Activated CD8-positive, alpha-beta memory T cell treated with anti-CD3 and anti-CD28 coated beads, Interleukin-2, amount 50 U/mL, for 1 hour (primary cell): ENCODE data around the gene FOXN1.
"Not testable (repeated sequence)": the region's sequence is repeated elsewhere in the genome, so short reads cannot be mapped to it uniquely, and the experiment has no call there.

Experiments
- DNase-seq: peaks from one replicate; pipeline ENCODE4 v3.0.0-alpha.2; 2020; ENCODE audit errors: extremely low read depth

The FOXN1 gene, protein sequence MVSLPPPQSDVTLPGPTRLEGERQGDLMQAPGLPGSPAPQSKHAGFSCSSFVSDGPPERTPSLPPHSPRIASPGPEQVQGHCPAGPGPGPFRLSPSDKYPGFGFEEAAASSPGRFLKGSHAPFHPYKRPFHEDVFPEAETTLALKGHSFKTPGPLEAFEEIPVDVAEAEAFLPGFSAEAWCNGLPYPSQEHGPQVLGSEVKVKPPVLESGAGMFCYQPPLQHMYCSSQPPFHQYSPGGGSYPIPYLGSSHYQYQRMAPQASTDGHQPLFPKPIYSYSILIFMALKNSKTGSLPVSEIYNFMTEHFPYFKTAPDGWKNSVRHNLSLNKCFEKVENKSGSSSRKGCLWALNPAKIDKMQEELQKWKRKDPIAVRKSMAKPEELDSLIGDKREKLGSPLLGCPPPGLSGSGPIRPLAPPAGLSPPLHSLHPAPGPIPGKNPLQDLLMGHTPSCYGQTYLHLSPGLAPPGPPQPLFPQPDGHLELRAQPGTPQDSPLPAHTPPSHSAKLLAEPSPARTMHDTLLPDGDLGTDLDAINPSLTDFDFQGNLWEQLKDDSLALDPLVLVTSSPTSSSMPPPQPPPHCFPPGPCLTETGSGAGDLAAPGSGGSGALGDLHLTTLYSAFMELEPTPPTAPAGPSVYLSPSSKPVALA

DNA sequence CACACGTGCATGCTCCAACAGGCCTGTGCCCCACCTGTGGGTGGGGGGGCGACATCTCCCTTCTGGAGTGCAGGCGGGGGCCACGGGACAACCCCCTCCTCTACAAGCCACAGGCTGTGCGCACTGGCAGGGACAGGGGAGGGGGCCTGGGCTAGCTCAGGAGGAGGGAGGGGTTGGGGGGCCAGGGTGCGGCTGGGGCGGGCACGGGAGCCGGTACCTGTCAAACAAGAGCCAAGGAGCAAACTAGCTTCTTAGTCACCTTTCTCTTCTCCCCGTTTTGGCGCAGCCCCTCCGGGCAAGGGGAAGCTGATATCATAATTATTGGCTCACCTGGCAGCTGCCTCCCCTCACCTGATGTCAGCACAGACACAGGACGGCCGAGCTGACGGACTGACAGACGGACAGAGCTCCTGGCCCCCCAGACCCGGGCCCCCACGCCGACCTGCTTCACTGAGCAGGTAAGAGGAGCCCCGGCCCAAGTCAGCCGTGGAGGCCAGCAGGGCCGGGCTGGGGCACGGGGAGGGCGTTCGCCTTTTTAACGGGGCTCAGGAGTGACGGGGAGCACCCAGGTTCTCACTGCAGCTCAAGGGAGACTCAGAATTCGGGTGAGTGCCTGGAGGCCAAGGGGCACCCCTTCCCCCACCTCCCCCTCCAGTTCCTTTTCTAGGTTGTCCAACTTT is at the start of gene FOXN1:
TSS of gene FOXN1 (plus strand) at position 363 of the 680 bp plus-strand sequence. CDS start 17,622 bp downstream, outside the sequence.
- DNase-seq = no peak

DNA sequence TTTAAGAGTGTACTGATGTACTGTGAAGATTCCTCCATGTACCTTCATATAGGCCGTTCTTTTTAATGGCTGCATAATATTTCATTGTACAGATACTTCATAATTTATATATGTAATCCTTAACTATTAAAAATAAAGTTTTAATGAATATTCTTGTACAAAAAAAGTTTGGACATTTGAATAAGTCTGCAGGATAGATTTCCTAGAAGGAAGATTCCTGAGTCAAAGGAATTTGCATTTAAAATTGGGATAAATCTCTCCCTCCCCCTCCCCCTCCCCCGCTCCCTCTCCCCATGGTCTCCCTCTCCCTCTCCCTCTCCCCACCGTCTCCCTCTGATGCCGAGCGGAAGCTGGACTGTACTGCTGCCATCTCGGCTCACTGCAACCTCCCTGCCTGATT is 48.3 kb upstream of the FOXN1 start:
- DNase-seq = no peak

DNA sequence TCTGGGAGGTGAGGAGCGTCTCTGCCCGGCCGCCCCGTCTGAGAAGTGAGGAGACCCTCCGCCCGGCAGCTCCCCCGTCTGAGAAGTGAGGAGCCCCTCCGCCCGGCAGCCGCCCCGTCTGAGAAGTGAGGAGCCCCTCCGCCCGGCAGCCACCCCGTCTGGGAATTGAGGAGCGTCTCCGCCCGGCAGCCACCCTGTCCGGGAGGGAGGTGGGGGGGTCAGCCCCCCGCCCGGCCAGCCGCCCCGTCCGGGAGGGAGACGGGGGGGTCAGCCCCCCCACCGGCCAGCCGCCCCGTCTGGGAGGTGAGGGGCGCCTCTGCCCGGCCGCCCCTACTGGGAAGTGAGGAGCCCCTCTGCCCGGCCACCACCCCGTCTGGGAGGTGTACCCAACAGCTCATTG is 47.3 kb upstream of the FOXN1 start:
- not testable (repeated sequence) for DNase-seq

DNA sequence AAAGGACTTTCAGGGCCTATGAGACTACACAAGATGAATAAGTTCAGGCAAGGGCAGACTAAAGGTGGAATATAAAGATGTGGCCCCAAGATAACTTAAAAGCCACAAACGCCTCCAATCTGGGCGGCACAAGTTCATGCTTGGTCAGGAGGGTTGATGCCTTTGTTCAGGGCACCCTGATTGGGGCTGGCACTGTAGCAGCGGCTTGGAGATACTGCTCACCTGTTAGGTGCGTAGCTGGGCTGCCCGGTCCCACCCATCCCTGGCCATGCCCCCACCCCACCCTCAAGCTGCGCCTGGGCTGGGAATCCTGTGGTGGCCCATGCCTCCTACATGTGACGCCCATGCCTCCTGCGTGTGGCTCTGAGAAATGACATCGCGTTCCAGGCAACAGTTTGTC is 45.2 kb upstream of the FOXN1 start:
- DNase-seq = no peak

DNA sequence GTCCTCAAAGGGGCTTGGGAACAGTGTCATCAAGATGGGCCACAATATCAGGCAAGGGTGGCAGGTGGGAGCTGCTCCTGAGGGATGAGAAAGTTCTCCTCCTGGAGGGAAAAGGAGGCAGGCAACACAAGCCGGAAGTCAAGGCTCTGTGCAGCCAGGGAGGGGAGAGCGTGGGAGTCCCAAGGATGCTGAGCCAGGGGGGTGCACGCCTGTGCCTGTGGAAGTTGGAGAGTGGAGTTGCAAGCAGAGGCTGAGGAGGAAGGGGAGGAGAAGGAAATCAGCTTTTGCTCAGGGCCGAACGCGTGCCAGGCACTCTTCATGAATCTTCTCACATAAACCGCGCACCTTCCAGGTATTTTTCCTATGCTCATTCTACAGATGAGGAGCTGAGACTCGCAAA is 40.1 kb upstream of the FOXN1 start:
- DNase-seq = no peak

DNA sequence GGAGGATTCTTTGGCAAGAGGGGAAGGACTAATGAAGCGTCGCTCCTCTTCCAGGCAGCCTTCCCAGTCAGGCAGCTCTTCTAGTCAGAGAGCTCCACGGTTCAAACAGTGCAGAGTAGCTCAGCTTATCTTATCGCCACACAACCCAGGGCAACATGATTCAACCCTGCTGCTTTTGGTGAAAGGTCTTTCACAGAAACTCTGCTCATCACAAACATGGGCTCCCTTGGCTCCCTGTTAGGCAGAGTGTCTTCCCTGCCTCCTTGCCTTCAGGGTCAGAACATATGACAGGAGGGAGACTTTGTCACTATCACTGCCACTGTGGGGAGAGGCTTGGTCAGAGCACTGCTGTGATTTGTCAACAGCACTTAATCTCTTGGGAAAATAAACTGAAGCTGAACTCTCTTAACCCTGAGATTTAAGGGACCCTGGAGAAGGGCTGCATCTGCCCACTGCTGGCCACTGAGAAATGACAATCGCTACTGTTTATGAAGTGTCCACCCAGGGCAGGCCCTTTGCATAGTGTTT is 39.6 kb upstream of the FOXN1 start:
- DNase-seq = no peak

DNA sequence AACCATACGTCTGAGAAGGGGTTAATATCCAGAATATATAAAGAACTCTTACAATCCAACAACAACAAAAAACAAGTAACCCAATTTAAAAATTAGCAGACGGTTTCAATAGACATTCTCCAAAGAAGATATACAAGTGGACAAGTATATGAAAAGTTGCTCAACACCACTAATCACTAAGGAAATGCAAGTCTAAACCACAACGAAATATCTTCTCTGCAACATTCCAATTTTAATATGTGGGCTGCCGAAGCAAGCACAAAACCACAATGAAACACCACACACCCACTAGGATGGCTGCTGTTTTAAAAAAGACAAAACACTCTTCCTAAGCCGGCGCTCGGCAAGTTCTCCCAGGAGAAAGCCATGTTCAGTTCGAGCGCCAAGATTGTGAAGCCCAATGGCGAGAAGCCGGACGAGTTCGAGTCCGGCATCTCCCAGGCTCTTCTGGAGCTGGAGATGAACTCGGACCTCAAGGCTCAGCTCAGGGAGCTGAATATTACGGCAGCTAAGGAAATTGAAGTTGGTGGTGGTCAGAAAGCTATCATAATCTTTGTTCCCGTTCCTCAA is 38.6 kb upstream of the FOXN1 start:
- no peak for DNase-seq

DNA sequence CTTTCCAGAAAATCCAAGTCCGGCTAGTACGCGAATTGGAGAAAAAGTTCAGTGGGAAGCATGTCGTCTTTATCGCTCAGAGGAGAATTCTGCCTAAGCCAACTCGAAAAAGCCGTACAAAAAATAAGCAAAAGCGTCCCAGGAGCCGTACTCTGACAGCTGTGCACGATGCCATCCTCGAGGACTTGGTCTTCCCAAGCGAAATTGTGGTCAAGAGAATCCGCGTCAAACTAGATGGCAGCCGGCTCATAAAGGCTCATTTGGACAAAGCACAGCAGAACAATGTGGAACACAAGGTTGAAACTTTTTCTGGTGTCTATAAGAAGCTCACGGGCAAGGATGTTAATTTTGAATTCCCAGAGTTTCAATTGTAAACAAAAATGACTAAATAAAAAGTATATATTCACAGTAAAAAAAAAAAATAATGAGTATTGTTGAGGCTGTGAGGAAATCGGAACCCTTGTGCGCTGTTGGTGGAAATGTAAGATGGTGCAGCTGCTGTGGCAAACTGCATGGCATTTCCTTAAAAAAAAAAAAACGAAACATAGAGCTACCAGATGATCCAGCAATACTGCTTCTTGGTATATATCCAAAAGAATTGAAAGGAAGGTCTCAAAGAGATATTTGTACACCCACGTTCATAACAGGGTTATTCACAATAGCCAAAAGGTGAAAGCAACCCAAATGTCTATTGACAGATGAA is 38.0 kb upstream of the FOXN1 start:
- not testable (repeated sequence) for DNase-seq

DNA sequence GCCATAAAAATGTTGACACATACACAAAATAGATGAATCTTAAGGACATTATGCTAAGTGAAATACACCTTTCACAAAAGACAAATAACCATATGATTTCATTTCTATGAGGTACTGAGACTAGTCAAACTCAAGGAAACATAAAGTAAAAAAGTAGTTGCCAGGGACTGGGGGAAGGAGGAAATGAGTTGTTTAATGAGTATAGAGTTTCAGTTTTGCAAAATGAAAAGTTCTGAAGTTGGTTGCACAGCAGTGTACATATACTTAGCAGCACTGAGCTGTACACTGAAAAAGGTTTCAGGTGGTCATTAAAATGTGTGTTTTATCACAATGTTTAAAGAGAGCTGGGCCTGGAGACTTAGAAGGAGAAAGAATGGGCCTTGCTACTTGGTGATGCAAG is 37.4 kb upstream of the FOXN1 start:
- no peak for DNase-seq

DNA sequence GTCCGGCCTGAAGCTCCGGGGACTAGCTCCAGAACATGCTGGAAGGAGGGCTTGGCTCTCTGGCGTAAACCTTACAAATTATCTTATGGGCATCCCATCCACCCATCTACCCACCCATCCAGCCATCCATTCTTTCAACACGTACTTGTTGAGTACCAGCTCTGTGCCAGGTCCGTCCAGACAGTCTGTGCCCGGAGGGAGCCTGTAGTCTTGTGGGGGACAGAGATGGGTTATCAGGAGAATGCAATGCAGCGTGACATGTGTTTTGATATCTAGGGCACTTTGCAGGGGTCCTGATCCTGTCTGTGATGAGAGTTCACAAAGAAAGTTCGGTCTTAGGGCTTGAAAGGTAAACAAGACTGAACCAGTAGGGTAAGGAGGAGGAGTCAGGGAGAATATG is 36.8 kb upstream of the FOXN1 start:
- DNase-seq = no peak

DNA sequence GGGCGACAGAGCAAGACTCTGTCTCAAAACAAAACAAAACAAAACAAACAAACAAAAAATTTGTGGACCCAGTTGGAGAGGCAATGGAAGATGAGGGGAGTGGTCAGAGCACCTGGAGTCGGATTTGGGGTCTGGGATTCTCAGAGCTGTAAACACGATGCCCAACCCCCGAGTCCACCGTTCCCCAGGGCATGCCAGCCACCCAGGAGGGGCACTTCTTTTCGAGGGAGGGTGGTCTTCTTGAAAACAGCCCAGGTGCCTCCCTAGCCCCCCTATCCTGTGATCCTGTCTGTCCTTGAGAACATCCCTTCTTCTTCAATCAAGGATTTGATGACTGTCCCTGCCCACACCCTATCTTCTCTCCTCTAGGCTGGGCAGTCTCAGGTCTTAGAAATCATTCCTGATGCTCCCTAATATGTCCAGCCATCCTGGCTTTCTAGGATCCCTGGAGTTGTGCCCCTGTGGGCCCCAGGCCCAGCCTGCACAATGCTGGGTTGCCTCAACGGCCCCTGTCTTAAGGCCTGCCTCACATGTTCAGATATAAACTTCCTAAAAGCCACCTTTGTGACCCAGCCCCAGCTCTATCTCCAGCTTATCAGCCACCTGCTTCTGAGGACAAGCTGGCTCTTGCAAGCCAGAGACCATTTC is 35.8 kb upstream of the FOXN1 start:
- DNase-seq = no peak

DNA sequence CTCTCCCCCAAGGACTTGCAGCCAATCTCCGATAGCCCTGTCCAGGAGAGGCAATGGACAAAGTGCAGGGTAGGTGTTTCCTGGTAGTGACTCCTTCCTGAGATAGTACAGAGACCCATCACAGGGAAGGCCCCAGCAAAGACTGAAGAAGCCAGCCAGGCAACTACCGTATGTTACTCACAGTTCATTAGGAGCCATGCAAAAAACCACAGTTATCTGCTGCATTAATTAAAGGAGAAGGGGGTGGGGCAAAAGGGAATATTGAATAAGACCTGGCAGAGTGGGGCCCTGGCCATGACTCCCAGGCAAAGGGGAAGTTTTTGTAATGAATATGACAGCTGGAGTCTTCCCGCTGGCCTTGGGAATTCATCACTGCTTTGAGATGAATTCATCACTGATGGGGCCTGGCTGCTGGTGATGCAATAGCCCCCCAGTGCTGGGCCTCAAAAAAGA is 35.2 kb upstream of the FOXN1 start:
- no peak for DNase-seq

DNA sequence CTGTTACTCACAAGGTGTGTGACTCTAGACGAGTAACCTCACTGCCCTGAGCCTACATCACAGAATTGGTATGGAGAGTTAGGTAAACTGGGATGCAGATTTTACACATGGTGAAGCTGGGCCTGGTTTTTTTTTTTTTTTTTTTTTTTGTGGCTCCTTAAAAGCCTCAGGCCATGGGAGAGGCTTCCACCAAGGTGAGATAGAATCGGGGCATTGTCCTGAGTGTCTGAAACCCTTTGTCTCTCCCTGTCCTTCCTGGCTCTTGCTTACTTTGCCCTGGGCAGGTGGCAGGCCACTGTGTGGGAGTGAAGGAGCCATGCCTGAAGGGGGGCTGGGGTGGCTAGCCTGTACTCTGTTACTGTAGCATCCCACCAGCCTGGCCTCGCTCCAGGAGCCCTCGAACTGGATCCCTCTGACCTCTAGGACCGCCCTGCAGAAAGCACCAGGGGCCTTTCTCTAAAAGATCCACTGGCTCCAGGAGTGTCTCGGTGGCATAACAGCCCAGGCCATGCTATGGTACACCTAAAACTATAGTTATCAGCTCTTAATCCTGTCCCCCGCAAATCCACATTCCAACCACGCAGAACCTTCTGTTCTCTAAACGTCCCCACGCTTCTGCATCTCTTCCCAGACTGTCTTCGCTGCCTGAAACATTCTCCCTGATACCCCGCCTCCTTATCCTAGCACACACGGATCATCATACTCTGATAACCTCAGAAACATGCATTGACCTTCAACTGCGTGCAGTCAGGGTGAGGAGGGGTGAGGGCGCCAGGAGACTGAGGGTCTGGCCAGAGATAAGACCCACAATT is 34.4 kb upstream of the FOXN1 start:
- DNase-seq = no peak

DNA sequence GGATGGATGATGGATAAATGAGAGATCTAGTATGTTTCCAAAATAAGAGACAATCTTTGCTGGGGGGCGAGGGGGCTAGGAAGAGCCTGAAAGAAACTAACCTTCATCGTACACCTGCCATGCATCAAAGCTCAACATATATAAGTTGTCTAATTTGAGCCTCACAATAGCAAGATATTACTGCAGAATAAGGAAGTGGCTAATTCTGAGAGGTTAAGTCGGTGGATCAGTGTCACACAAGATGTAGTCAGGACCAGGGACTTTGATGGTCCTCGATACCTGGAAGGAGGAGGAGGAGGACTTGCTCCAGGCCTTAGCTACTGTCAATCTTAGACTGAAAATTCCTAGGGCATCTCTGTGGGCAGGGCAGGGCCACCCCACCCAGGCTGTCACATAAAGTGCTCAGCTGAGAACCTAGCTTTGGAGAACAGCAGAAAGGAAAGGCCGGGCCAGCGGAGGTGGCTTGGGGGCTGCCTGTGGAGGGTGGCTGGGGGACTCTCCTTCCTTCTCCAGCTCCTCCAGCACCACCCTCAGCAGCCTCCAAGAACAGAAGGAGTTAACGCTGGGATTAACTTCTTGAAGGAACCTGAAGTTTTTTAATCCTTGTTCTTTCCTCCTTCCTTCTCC is 33.2 kb upstream of the FOXN1 start:
- DNase-seq = no peak

DNA sequence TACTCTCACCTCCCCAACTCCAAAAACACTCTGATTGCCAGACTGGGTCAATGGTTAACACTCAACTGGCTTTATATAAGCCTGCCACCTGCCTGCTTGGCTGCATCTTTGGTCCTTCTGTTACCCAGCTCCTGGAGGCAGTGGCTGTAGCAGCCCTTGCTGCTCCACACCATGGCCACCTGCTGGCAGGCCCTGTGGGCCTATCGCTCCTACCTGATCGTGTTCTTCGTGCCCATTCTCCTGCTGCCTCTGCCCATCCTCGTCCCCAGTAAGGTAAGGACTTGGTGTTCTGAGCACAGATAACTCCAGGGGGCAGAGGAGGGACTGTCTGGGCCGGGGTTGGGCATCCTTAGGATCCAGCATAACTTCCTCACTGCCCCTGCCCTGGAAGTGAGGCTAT is 32.6 kb upstream of the FOXN1 start, which contains the start of gene SLC13A2:
TSS of gene SLC13A2 (plus strand) at position 103 of the 400 bp plus-strand sequence. CDS start at position 172, 69 bp downstream.
- DNase-seq = no peak

DNA sequence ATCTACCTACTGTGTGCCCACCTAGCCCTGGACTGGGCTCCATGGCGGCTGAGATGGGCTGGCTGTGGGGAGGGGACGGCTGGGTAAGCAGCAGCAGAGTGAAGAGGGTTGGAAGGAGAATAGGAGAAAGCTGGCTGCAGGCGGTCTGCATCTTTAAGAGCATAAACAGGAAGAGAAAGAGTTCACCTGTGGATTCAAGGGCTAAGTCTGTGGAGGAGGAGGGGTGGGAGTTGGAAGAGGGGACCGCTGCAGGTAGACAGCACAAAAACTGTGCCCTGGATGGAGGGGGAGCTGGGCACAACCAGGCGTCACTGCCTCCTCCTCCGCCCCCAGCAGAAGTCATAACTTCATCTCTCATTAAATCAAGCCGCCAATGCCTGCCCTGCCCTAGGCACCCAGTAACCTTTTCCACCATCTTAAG is 32.0 kb upstream of the FOXN1 start:
- no peak for DNase-seq

DNA sequence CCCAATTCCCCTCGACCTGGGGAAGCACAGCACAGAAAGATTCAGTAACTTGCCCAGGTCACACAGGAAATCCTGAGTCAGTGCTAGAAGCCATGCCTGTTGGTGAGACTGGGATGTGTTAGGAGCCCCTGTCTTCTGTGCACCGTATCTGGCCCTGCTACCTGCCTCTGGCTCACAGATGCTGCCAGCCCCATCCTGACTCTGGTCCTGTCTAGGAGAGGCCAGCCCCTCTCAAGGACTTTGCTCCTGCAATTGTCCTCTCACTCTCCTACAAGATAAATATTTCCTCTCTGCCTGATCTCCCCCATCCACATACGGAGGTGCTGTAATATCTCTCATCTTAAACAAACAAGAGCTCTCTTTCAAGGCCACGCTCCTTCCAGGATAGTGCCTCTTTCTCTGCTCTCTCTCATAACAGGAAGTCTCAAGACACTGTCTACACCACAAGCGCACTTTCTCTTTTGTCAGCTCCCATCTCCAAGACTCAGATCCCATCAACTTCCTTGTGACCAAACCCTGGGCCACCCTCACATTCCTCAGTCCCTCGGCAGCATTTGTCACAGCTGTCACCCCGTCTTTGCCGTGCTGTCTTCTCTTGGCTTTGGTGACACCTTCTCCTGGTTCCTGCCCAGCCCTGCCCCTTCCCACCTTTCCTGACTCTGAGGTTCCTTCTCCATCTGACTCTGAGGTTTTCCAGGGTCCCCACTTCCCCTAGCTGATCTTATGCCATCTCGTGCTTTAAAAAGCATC is 30.8 kb upstream of the FOXN1 start:
- DNase-seq = no peak

DNA sequence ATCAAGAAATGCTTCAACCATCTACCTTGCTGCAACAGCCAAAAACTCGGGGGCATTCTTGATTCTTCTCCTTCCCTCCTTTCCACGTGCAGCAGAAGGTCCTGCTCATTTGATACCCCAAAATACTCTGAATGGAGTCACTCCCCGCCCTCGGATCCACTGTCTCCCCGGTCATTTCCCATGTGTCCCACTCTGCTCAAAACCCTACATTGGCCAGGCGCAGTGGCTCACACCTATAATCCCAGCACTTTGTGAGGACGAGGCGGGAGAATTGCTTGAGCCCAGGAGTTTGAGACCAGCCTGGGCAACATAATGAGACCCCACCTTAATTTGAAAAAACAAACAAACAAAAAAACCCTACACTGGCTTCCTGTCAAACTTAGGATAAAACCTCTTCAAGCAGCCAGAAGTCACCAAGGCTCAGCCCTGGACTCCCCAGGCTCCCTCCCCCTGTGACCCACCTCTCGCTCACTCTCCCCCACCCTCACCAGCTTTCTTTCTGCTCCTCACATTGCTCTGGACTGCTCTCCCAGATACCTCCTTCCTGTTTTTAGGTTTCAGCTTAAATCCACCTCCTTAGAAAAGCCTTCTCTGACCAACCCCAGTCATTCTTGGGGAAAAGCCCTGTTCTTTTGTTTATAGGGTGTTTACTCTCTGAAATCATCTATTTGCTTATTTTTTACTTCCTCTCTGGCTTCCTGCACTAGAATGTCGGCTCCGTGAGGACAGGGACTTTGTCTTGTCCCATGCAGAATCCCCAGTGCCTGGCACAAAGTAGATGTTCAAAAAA is 29.9 kb upstream of the FOXN1 start:
- no peak for DNase-seq
